Fibroblast of the aortic adventitia (primary cell): Measurements from ENCODE around the gene CHKB. TPM values are rescaled to one million over a fixed set of nuclear protein-coding genes. Genes with fewer than 3 reads are reported as not detected.

Source experiments
- DNase-seq: peaks from one replicate; pipeline ENCODE4 v3.0.0-alpha.2; 2010; ENCODE audit warnings: low read depth
- H3K4me3 ChIP-seq: 2 replicates; pipeline ENCODE4 v1.5.1; 2011; ENCODE audit warnings: low read depth, mild to moderate bottlenecking, control low read depth, low read length, moderate library complexity
- CTCF ChIP-seq: IDR thresholded peaks from 2 replicates; pipeline ENCODE4 v1.5.1; 2011; ENCODE audit warnings: mild to moderate bottlenecking, low read length, control low read depth, inconsistent platforms; ENCODE audit not compliant: insufficient read depth
- total RNA-seq: library from RNA; depleted of rRNA; stranded (reverse); fragments of >200 nt; gene quantifications from 2 replicates; pipeline ENCODE4 v1.2.3, GENCODE V29; 2012; ENCODE audit warnings: low replicate concordance

CHKB gene
- total RNA-seq, 1 donor = 20.2 TPM

GRCh38 chr22:50625568-50626313 is 43.1 kb upstream of the CHKB start:
- H3K4me3 ChIP-seq = no peak overlapping the region
- DNase-seq = no peak
- no peak for TF ChIP-seq CTCF

GRCh38 chr22:50625131-50625567 is 42.5 kb upstream of the CHKB start:
- no peak overlapping the region for H3K4me3 ChIP-seq
- no peak for TF ChIP-seq CTCF
- DNase-seq = no peak

GRCh38 chr22:50624347-50625130 is 41.9 kb upstream of the CHKB start:
- no peak for DNase-seq
- no peak for TF ChIP-seq CTCF
- no peak overlapping the region for H3K4me3 ChIP-seq

GRCh38 chr22:50622723-50623327 is 40.2 kb upstream of the CHKB start:
- H3K4me3 ChIP-seq = no peak overlapping the region
- DNase-seq = no peak

GRCh38 chr22:50621948-50622722 is 39.5 kb upstream of the CHKB start:
- H3K4me3 ChIP-seq = no peak overlapping the region
- DNase-seq = no peak
- no peak for TF ChIP-seq CTCF

More at GRCh38 chr22:50622723-50623327, 40.2 kb upstream of the CHKB start:
- no peak for TF ChIP-seq CTCF

GRCh38 chr22:50621356-50621880 is 38.8 kb upstream of the CHKB start:
- H3K4me3 ChIP-seq = no peak overlapping the region
- no peak for DNase-seq

More at GRCh38 chr22:50621356-50621880, 38.8 kb upstream of the CHKB start:
- no peak for TF ChIP-seq CTCF
